ENCODE measurements around the gene HIPK2. TPM values are rescaled to one million over a fixed set of nuclear protein-coding genes. Genes with fewer than 3 reads are reported as not detected.

Gene HIPK2
- total and polyA plus RNA-seq, 2 donors (not counting 3 experiments of a cell fraction or from before 2014, with no cell fraction given), result 9.0 to 43.8 TPM

DNA sequence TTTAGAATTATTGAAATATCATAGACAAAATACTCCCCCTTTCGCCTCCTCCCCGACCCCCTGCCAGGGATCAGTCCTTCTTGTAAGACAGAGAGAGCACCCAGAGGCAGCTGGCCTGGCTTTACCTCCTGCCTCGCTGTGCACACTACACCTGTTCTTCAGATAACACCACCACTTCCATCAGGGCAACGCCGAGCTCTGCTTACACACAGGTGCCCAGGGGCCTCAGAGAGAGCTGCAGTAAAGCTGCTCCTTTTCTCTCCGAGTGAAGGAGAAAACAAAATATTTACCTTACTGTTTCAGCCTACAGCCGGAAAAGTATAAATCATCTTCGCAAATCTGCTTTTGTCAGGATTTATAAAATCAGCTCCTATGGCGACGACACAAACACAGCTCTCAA is 80.7 kb downstream of the HIPK2 start:
- Histone ChIP-seq H3K4me2 (ENCODE audit: insufficient read depth, low read length) (no peak overlapping the region), H3K9me3 (replicated peaks; ENCODE audit: control insufficient read depth, insufficient read depth, low read length) (no peaks in the 10 kb centered on the region), H3K36me3 (ENCODE audit: control insufficient read depth in 2 of 2, extremely low read depth in 1 of 2, insufficient read depth in 2 of 2, low read length in 2 of 2) (peaks cover 0 to 7% of the 10 kb centered on the region in 2 experiments), H4K20me1 (replicated peaks; ENCODE audit: control insufficient read depth, extremely low read depth, insufficient read depth, low read length) (no peaks in the 10 kb centered on the region), H3K27ac (ENCODE audit: insufficient read depth, low read depth, low read length) (no peak overlapping the region), H3K4me1 (ENCODE audit: control insufficient read depth, extremely low read depth, insufficient read depth, low read length) (no peaks in the 10 kb centered on the region), H3K9ac (replicated peaks; ENCODE audit: extremely low read depth, insufficient read depth, low read length) (no peak overlapping the region), H3K4me3 (replicated peaks in 1 of 3; ENCODE audit: insufficient read depth in 1 of 3, low read depth in 1 of 3, low read length in 3 of 3) (no peak overlapping the region), H3K27me3 (ENCODE audit: control insufficient read depth in 2 of 2, insufficient read depth in 2 of 2, low read length in 2 of 2) (no peaks in the 10 kb centered on the region), H2AFZ (ENCODE audit: low read depth, low read length) (no peak overlapping the region), H3K79me2 (ENCODE audit: control insufficient read depth, insufficient read depth, low read length) (peaks cover 63% of the 10 kb centered on the region), H3K9me1 (replicated peaks; ENCODE audit: control insufficient read depth, extremely low read depth, insufficient read depth, low read length) (no peaks in the 10 kb centered on the region)
- dilution Hi-C loops (cut with MboI; ENCODE audit: extremely low pct_ligation_motif_present, low sequenced_read_pairs) (no loop called here), intact Hi-C loops (cut with micrococcal nuclease) (no loop called here)
- FAIRE-seq, result no peak
- ChIA-PET POLR2A (no interaction called here), CTCF (interaction anchor here (0.6 kb wide), 1 partner anchor 58 kb away, joined by 3 read pairs; no protein-coding TSS in a partner anchor)
- DNase-seq (ENCODE audit: low read depth, low spot score), result no peak
- TF ChIP-seq POLR2A (IDR thresholded peaks at IDR 0.05; ENCODE audit: low read depth, low read length), result no peak
- BruUV-seq (replicated peaks), result no TSS peak

DNA sequence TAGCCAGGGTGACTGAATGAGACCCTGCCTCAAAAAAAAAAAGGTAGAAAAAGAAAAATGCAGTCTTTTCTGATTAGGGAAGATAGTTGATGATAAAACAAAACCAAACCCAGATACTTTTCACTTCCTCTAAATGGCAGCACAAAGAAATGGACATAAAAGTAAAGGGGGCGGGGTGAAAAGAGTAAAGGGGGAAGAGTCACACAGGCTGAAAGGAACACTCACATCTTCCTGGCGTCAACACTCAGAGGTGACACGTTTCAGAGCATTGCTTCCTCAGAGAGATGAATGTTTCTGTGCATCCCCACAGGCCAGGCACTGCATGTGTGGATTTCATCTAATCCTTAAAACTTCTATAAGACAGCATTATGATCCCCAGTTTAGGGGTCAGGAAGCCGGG is 81.2 kb downstream of the HIPK2 start:
- Histone ChIP-seq H3K27ac (ENCODE audit: insufficient read depth, low read depth, low read length) (no peak overlapping the region), H3K4me1 (ENCODE audit: control insufficient read depth, extremely low read depth, insufficient read depth, low read length) (no peaks in the 10 kb centered on the region), H3K9ac (replicated peaks; ENCODE audit: extremely low read depth, insufficient read depth, low read length) (no peak overlapping the region), H3K36me3 (ENCODE audit: control insufficient read depth in 2 of 2, extremely low read depth in 1 of 2, insufficient read depth in 2 of 2, low read length in 2 of 2) (peaks cover 0 to 7% of the 10 kb centered on the region in 2 experiments), H3K27me3 (ENCODE audit: control insufficient read depth in 2 of 2, insufficient read depth in 2 of 2, low read length in 2 of 2) (no peaks in the 10 kb centered on the region), H3K9me3 (replicated peaks; ENCODE audit: control insufficient read depth, insufficient read depth, low read length) (no peaks in the 10 kb centered on the region), H2AFZ (ENCODE audit: low read depth, low read length) (no peak overlapping the region), H3K4me3 (replicated peaks in 1 of 3; ENCODE audit: insufficient read depth in 1 of 3, low read depth in 1 of 3, low read length in 3 of 3) (no peak overlapping the region), H4K20me1 (replicated peaks; ENCODE audit: control insufficient read depth, extremely low read depth, insufficient read depth, low read length) (no peaks in the 10 kb centered on the region), H3K4me2 (ENCODE audit: insufficient read depth, low read length) (no peak overlapping the region), H3K79me2 (ENCODE audit: control insufficient read depth, insufficient read depth, low read length) (peaks cover 60% of the 10 kb centered on the region), H3K9me1 (replicated peaks; ENCODE audit: control insufficient read depth, extremely low read depth, insufficient read depth, low read length) (no peaks in the 10 kb centered on the region)
- CTCF ChIA-PET, result interaction anchor here (0.6 kb wide), 1 partner anchor 58 kb away, joined by 3 read pairs; no protein-coding TSS in a partner anchor
- FAIRE-seq (no peak), DNase-seq (ENCODE audit: low read depth, low spot score) (no peak)
- no TSS peak for BruUV-seq (replicated peaks)
- intact Hi-C loops (cut with micrococcal nuclease), result no loop called here
- TF ChIP-seq, protein P1, sequence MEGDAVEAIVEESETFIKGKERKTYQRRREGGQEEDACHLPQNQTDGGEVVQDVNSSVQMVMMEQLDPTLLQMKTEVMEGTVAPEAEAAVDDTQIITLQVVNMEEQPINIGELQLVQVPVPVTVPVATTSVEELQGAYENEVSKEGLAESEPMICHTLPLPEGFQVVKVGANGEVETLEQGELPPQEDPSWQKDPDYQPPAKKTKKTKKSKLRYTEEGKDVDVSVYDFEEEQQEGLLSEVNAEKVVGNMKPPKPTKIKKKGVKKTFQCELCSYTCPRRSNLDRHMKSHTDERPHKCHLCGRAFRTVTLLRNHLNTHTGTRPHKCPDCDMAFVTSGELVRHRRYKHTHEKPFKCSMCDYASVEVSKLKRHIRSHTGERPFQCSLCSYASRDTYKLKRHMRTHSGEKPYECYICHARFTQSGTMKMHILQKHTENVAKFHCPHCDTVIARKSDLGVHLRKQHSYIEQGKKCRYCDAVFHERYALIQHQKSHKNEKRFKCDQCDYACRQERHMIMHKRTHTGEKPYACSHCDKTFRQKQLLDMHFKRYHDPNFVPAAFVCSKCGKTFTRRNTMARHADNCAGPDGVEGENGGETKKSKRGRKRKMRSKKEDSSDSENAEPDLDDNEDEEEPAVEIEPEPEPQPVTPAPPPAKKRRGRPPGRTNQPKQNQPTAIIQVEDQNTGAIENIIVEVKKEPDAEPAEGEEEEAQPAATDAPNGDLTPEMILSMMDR (IDR thresholded peaks at IDR 0.05; ENCODE audit: extremely low read depth in 1 of 2, insufficient read depth in 1 of 2, low read depth in 1 of 2, low read length in 2 of 2), result no peak
- TF ChIP-seq MYC (IDR thresholded peaks at IDR 0.05; ENCODE audit: low read depth, low read length), result no peak
- no peak for TF ChIP-seq GATA2 (IDR thresholded peaks at IDR 0.05; ENCODE audit: insufficient read depth, insufficient read length, low read depth, low read length)
- TF ChIP-seq FOS (IDR thresholded peaks at IDR 0.05; ENCODE audit: borderline replicate concordance, insufficient read depth, low read length), result no peak
- no peak for TF ChIP-seq EZH2 (IDR thresholded peaks at IDR 0.05; ENCODE audit: borderline replicate concordance, low read depth, low read length, severe bottlenecking)
- no peak for TF ChIP-seq POLR2AphosphoS5 (IDR thresholded peaks at IDR 0.05; ENCODE audit: insufficient read depth, low read depth, low read length)
- TF ChIP-seq, protein P2, sequence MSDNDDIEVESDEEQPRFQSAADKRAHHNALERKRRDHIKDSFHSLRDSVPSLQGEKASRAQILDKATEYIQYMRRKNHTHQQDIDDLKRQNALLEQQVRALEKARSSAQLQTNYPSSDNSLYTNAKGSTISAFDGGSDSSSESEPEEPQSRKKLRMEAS (IDR thresholded peaks at IDR 0.05; ENCODE audit: insufficient read depth, insufficient read length), result no peak
- TF ChIP-seq POLR2A (IDR thresholded peaks at IDR 0.05; ENCODE audit: low read depth, low read length), result no peak
- no peak for TF ChIP-seq JUN (IDR thresholded peaks at IDR 0.05; ENCODE audit: borderline replicate concordance, insufficient read depth, insufficient read length, low read depth)
- POLR2A ChIA-PET, result no interaction called here
- dilution Hi-C loops (cut with MboI; ENCODE audit: extremely low pct_ligation_motif_present, low sequenced_read_pairs), result no loop called here

All from endothelial cell of umbilical vein (primary cell).